ENCODE results near the gene UBE2I.
"Not testable (repeated sequence)": the region's sequence is repeated elsewhere in the genome, so short reads cannot be mapped to it uniquely, and the experiment has no call there.

UBE2I gene

GRCh38 chr16:1291576-1291974 lies 17.9 kb upstream of the UBE2I start:
- Histone ChIP-seq H3K36me3 (ENCODE audit: control insufficient read depth in 5 of 5, insufficient read depth in 5 of 5, low read length in 5 of 5) (no peaks in the 10 kb centered on the region), H3K9me3 (ENCODE audit: control insufficient read depth in 5 of 5, low read length in 5 of 5) (no peaks in the 10 kb centered on the region), H3K4me3 (ENCODE audit: low read depth in 1 of 5, low read length in 5 of 5) (no peak overlapping the region), H3K9ac (ENCODE audit: low read length in 5 of 5) (no peak overlapping the region), H3K27ac (ENCODE audit: low read depth, low read length) (no peak overlapping the region), H3K4me1 (ENCODE audit: control insufficient read depth in 5 of 5, insufficient read depth in 5 of 5, low read length in 5 of 5) (no peaks in the 10 kb centered on the region), H3K27me3 (ENCODE audit: control insufficient read depth in 5 of 5, insufficient read depth in 4 of 5, low read length in 5 of 5) (peaks cover 33 to 66% (median 46%) of the 10 kb centered on the region in 5 donors)

- H3K9me3 ChIP-seq (ENCODE audit: control insufficient read depth in 5 of 5, low read length in 5 of 5); H3K4me1 ChIP-seq (ENCODE audit: control insufficient read depth in 5 of 5, insufficient read depth in 5 of 5, low read length in 5 of 5); H3K36me3 ChIP-seq (ENCODE audit: control insufficient read depth in 5 of 5, insufficient read depth in 5 of 5, low read length in 5 of 5); H3K4me3 ChIP-seq (ENCODE audit: low read depth in 1 of 5, low read length in 5 of 5); H3K9ac ChIP-seq (ENCODE audit: low read length in 5 of 5); H3K27ac ChIP-seq (ENCODE audit: low read depth, low read length): not testable (repeated sequence)
- H3K27me3 ChIP-seq (ENCODE audit: control insufficient read depth in 5 of 5, insufficient read depth in 4 of 5, low read length in 5 of 5) = peaks cover 32 to 68% (median 46%) of the 10 kb centered on the region in 5 donors
These were observed 17.2 kb upstream of the UBE2I start for GRCh38 chr16:1292208-1292607.

- H3K4me3 ChIP-seq (ENCODE audit: low read depth in 1 of 5, low read length in 5 of 5); H3K27ac ChIP-seq (ENCODE audit: low read depth, low read length); H3K4me1 ChIP-seq (ENCODE audit: control insufficient read depth in 5 of 5, insufficient read depth in 5 of 5, low read length in 5 of 5); H3K9ac ChIP-seq (ENCODE audit: low read length in 5 of 5); H3K36me3 ChIP-seq (ENCODE audit: control insufficient read depth in 5 of 5, insufficient read depth in 5 of 5, low read length in 5 of 5); H3K9me3 ChIP-seq (ENCODE audit: control insufficient read depth in 5 of 5, low read length in 5 of 5): not testable (repeated sequence)
- H3K27me3 ChIP-seq (ENCODE audit: control insufficient read depth in 5 of 5, insufficient read depth in 4 of 5, low read length in 5 of 5) = peaks cover 28 to 62% (median 42%) of the 10 kb centered on the region in 5 donors
These were observed 16.6 kb upstream of the UBE2I start for GRCh38 chr16:1292808-1293207.

GRCh38 chr16:1293921-1294656 lies 15.3 kb upstream of the UBE2I start:
- H3K27me3 ChIP-seq (ENCODE audit: control insufficient read depth in 5 of 5, insufficient read depth in 4 of 5, low read length in 5 of 5) = peaks cover 19 to 52% (median 37%) of the 10 kb centered on the region in 5 donors
- no peaks in the 10 kb centered on the region for H3K9me3 ChIP-seq (ENCODE audit: control insufficient read depth in 5 of 5, low read length in 5 of 5)
- H3K36me3 ChIP-seq (ENCODE audit: control insufficient read depth in 5 of 5, insufficient read depth in 5 of 5, low read length in 5 of 5) = no peaks in the 10 kb centered on the region
- no peak overlapping the region for H3K9ac ChIP-seq (ENCODE audit: low read length in 5 of 5)
- no peak overlapping the region for H3K4me3 ChIP-seq (ENCODE audit: low read depth in 1 of 5, low read length in 5 of 5)
- H3K4me1 ChIP-seq (ENCODE audit: control insufficient read depth in 5 of 5, insufficient read depth in 5 of 5, low read length in 5 of 5) = no peaks in the 10 kb centered on the region
- H3K27ac ChIP-seq (ENCODE audit: low read depth, low read length) = no peak overlapping the region

GRCh38 chr16:1295465-1295864 lies 14.0 kb upstream of the UBE2I start:
- H3K36me3 ChIP-seq (ENCODE audit: control insufficient read depth in 5 of 5, insufficient read depth in 5 of 5, low read length in 5 of 5) = no peaks in the 10 kb centered on the region
- H3K9me3 ChIP-seq (ENCODE audit: control insufficient read depth in 5 of 5, low read length in 5 of 5) = no peaks in the 10 kb centered on the region
- peaks cover 21 to 55% (median 38%) of the 10 kb centered on the region in 5 donors for H3K27me3 ChIP-seq (ENCODE audit: control insufficient read depth in 5 of 5, insufficient read depth in 4 of 5, low read length in 5 of 5)
- peaks cover 0 to 1% (median 0%) of the 10 kb centered on the region in 5 donors for H3K4me1 ChIP-seq (ENCODE audit: control insufficient read depth in 5 of 5, insufficient read depth in 5 of 5, low read length in 5 of 5)
- no peak overlapping the region for H3K4me3 ChIP-seq (ENCODE audit: low read depth in 1 of 5, low read length in 5 of 5)
- no peak overlapping the region for H3K27ac ChIP-seq (ENCODE audit: low read depth, low read length)
- H3K9ac ChIP-seq (ENCODE audit: low read length in 5 of 5) = no peak overlapping the region

- H3K4me3 ChIP-seq (ENCODE audit: low read depth in 1 of 5, low read length in 5 of 5); H3K9me3 ChIP-seq (ENCODE audit: control insufficient read depth in 5 of 5, low read length in 5 of 5); H3K27ac ChIP-seq (ENCODE audit: low read depth, low read length); H3K4me1 ChIP-seq (ENCODE audit: control insufficient read depth in 5 of 5, insufficient read depth in 5 of 5, low read length in 5 of 5); H3K9ac ChIP-seq (ENCODE audit: low read length in 5 of 5); H3K36me3 ChIP-seq (ENCODE audit: control insufficient read depth in 5 of 5, insufficient read depth in 5 of 5, low read length in 5 of 5): not testable (repeated sequence)
- peaks cover 21 to 48% (median 38%) of the 10 kb centered on the region in 5 donors for H3K27me3 ChIP-seq (ENCODE audit: control insufficient read depth in 5 of 5, insufficient read depth in 4 of 5, low read length in 5 of 5)
These were observed 12.8 kb upstream of the UBE2I start for GRCh38 chr16:1296688-1297017.

- Histone ChIP-seq H3K4me3 (ENCODE audit: low read depth in 1 of 5, low read length in 5 of 5) (no peak overlapping the region), H3K27me3 (ENCODE audit: control insufficient read depth in 5 of 5, insufficient read depth in 4 of 5, low read length in 5 of 5) (peaks cover 22 to 43% (median 37%) of the 10 kb centered on the region in 5 donors), H3K9me3 (ENCODE audit: control insufficient read depth in 5 of 5, low read length in 5 of 5) (no peaks in the 10 kb centered on the region), H3K9ac (ENCODE audit: low read length in 5 of 5) (no peak overlapping the region), H3K4me1 (ENCODE audit: control insufficient read depth in 5 of 5, insufficient read depth in 5 of 5, low read length in 5 of 5) (peaks cover 0 to 8% (median 7%) of the 10 kb centered on the region in 5 donors), H3K36me3 (ENCODE audit: control insufficient read depth in 5 of 5, insufficient read depth in 5 of 5, low read length in 5 of 5) (no peaks in the 10 kb centered on the region), H3K27ac (ENCODE audit: low read depth, low read length) (no peak overlapping the region)
These were observed 12.3 kb upstream of the UBE2I start for GRCh38 chr16:1297018-1297696.

GRCh38 chr16:1298406-1298805 lies 11.0 kb upstream of the UBE2I start:
- H3K4me1 ChIP-seq (ENCODE audit: control insufficient read depth in 5 of 5, insufficient read depth in 5 of 5, low read length in 5 of 5) = peaks cover 0 to 8% (median 7%) of the 10 kb centered on the region in 5 donors
- H3K27me3 ChIP-seq (ENCODE audit: control insufficient read depth in 5 of 5, insufficient read depth in 4 of 5, low read length in 5 of 5) = peaks cover 22 to 44% (median 36%) of the 10 kb centered on the region in 5 donors
- H3K4me3 ChIP-seq (ENCODE audit: low read depth in 1 of 5, low read length in 5 of 5) = no peak overlapping the region

GRCh38 chr16:1299012-1299867 lies 10.2 kb upstream of the UBE2I start:
- peaks cover 22 to 45% (median 38%) of the 10 kb centered on the region in 5 donors for H3K27me3 ChIP-seq (ENCODE audit: control insufficient read depth in 5 of 5, insufficient read depth in 4 of 5, low read length in 5 of 5)
- no peak overlapping the region for H3K27ac ChIP-seq (ENCODE audit: low read depth, low read length)
- H3K4me1 ChIP-seq (ENCODE audit: control insufficient read depth in 5 of 5, insufficient read depth in 5 of 5, low read length in 5 of 5) = peaks cover 0 to 11% (median 7%) of the 10 kb centered on the region in 5 donors
- no peak overlapping the region for H3K9ac ChIP-seq (ENCODE audit: low read length in 5 of 5)
- no peak overlapping the region for H3K4me3 ChIP-seq (ENCODE audit: low read depth in 1 of 5, low read length in 5 of 5)
- H3K36me3 ChIP-seq (ENCODE audit: control insufficient read depth in 5 of 5, insufficient read depth in 5 of 5, low read length in 5 of 5) = no peaks in the 10 kb centered on the region
- no peaks in the 10 kb centered on the region for H3K9me3 ChIP-seq (ENCODE audit: control insufficient read depth in 5 of 5, low read length in 5 of 5)

More at GRCh38 chr16:1298406-1298805, 11.0 kb upstream of the UBE2I start:
- Histone ChIP-seq H3K27ac (ENCODE audit: low read depth, low read length) (no peak overlapping the region), H3K9ac (ENCODE audit: low read length in 5 of 5) (no peak overlapping the region), H3K36me3 (ENCODE audit: control insufficient read depth in 5 of 5, insufficient read depth in 5 of 5, low read length in 5 of 5) (no peaks in the 10 kb centered on the region), H3K9me3 (ENCODE audit: control insufficient read depth in 5 of 5, low read length in 5 of 5) (no peaks in the 10 kb centered on the region)

- no peak overlapping the region for H3K27ac ChIP-seq (ENCODE audit: low read depth, low read length)
- no peak overlapping the region for H3K9ac ChIP-seq (ENCODE audit: low read length in 5 of 5)
- no peaks in the 10 kb centered on the region for H3K36me3 ChIP-seq (ENCODE audit: control insufficient read depth in 5 of 5, insufficient read depth in 5 of 5, low read length in 5 of 5)
- no peaks in the 10 kb centered on the region for H3K9me3 ChIP-seq (ENCODE audit: control insufficient read depth in 5 of 5, low read length in 5 of 5)
- H3K4me1 ChIP-seq (ENCODE audit: control insufficient read depth in 5 of 5, insufficient read depth in 5 of 5, low read length in 5 of 5) = peaks cover 0 to 12% (median 7%) of the 10 kb centered on the region in 5 donors
- peaks cover 22 to 42% (median 36%) of the 10 kb centered on the region in 5 donors for H3K27me3 ChIP-seq (ENCODE audit: control insufficient read depth in 5 of 5, insufficient read depth in 4 of 5, low read length in 5 of 5)
- no peak overlapping the region for H3K4me3 ChIP-seq (ENCODE audit: low read depth in 1 of 5, low read length in 5 of 5)
These were observed 9.6 kb upstream of the UBE2I start for GRCh38 chr16:1299868-1300203.
